GM23338 (cell line): ENCODE results near the gene KIAA0513.

Experiments used
- CREB1 ChIP-seq: fragments of 250-450 bp; sonication (Bioruptor Pico); IDR thresholded peaks from 2 replicates; pipeline ENCODE4 v1.5.0; 2020; ENCODE audit warnings: low read depth, mild to moderate bottlenecking, moderate library complexity
- ETS1 ChIP-seq: IDR thresholded peaks from 2 replicates; pipeline ENCODE4 v1.6.1; 2016; ENCODE audit warnings: antibody characterized with exemption
- EZH2 ChIP-seq: fragments of 200-600 bp; sonication (generic); IDR thresholded peaks from one replicate; pipeline ENCODE4 v1.8.0; 2017; ENCODE audit warnings: antibody characterized with exemption, mild to moderate bottlenecking, low read depth; ENCODE audit not compliant: unreplicated experiment
- EZH2phosphoT487 ChIP-seq: fragments of 200-600 bp; sonication (generic); IDR thresholded peaks from one replicate; pipeline ENCODE4 v1.8.1; 2018; ENCODE audit warnings: antibody characterized with exemption; ENCODE audit not compliant: unreplicated experiment
- JUNB ChIP-seq: IDR thresholded peaks from one replicate; pipeline ENCODE4 v1.6.1; 2016; ENCODE audit warnings: antibody characterized with exemption; ENCODE audit not compliant: unreplicated experiment
- NANOG ChIP-seq: IDR thresholded peaks from 2 replicates; pipeline ENCODE4 v1.6.1; 2016; ENCODE audit warnings: antibody characterized with exemption, borderline replicate concordance
- POLR2AphosphoS5 ChIP-seq: IDR thresholded peaks from 2 replicates; pipeline ENCODE4 v1.6.1; 2016; ENCODE audit warnings: antibody characterized with exemption, low read depth
- ZNF114 ChIP-seq: fragments of 250-450 bp; sonication (Bioruptor Pico); IDR thresholded peaks from 2 replicates; pipeline ENCODE4 v1.5.0; 2020; ENCODE audit warnings: mild to moderate bottlenecking, moderate library complexity
- ZNF331 ChIP-seq: fragments of 250-450 bp; sonication (Bioruptor Pico); IDR thresholded peaks from 2 replicates; pipeline ENCODE4 v1.5.0; 2020; ENCODE audit warnings: low read depth, mild to moderate bottlenecking, moderate library complexity
- TF ChIP-seq, protein P1 (sequence below), 2 experiments: fragments of 200-600 bp in 1 of 2; sonication (generic) in 1 of 2; conservative IDR thresholded peaks; 2 replicates each; pipeline versions ENCODE4 v1.5.1 to v1.6.1; 2016 to 2017; ENCODE audit warnings: antibody characterized with exemption in 2 of 2, low read depth in 2 of 2, mild to moderate bottlenecking in 2 of 2, moderate library complexity in 1 of 2
- TF ChIP-seq, protein P2 (sequence below): IDR thresholded peaks from one replicate; pipeline ENCODE4 v1.6.1; 2018; ENCODE audit warnings: antibody characterized with exemption; ENCODE audit not compliant: unreplicated experiment

- TF ChIP-seq POLR2AphosphoS5 (no peak), JUNB (no peak), NANOG (no peak), EZH2 (no peak), EZH2phosphoT487 (no peak), CREB1 (CRISPR knock-in tag) (no peak), ZNF114 (no peak), ETS1 (no peak), ZNF331 (CRISPR knock-in tag) (no peak)
- TF ChIP-seq, protein P1, sequence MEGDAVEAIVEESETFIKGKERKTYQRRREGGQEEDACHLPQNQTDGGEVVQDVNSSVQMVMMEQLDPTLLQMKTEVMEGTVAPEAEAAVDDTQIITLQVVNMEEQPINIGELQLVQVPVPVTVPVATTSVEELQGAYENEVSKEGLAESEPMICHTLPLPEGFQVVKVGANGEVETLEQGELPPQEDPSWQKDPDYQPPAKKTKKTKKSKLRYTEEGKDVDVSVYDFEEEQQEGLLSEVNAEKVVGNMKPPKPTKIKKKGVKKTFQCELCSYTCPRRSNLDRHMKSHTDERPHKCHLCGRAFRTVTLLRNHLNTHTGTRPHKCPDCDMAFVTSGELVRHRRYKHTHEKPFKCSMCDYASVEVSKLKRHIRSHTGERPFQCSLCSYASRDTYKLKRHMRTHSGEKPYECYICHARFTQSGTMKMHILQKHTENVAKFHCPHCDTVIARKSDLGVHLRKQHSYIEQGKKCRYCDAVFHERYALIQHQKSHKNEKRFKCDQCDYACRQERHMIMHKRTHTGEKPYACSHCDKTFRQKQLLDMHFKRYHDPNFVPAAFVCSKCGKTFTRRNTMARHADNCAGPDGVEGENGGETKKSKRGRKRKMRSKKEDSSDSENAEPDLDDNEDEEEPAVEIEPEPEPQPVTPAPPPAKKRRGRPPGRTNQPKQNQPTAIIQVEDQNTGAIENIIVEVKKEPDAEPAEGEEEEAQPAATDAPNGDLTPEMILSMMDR (conservative IDR thresholded peaks at IDR 0.05; ENCODE audit: low read depth in 2 of 2) = no peak
- TF ChIP-seq, protein P2, sequence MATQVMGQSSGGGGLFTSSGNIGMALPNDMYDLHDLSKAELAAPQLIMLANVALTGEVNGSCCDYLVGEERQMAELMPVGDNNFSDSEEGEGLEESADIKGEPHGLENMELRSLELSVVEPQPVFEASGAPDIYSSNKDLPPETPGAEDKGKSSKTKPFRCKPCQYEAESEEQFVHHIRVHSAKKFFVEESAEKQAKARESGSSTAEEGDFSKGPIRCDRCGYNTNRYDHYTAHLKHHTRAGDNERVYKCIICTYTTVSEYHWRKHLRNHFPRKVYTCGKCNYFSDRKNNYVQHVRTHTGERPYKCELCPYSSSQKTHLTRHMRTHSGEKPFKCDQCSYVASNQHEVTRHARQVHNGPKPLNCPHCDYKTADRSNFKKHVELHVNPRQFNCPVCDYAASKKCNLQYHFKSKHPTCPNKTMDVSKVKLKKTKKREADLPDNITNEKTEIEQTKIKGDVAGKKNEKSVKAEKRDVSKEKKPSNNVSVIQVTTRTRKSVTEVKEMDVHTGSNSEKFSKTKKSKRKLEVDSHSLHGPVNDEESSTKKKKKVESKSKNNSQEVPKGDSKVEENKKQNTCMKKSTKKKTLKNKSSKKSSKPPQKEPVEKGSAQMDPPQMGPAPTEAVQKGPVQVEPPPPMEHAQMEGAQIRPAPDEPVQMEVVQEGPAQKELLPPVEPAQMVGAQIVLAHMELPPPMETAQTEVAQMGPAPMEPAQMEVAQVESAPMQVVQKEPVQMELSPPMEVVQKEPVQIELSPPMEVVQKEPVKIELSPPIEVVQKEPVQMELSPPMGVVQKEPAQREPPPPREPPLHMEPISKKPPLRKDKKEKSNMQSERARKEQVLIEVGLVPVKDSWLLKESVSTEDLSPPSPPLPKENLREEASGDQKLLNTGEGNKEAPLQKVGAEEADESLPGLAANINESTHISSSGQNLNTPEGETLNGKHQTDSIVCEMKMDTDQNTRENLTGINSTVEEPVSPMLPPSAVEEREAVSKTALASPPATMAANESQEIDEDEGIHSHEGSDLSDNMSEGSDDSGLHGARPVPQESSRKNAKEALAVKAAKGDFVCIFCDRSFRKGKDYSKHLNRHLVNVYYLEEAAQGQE = no peak
These were observed 98.2 kb downstream of the KIAA0513 start for GRCh38 chr16:85125570-85126393.
